NCI-H226 (cell line): ENCODE results near the gene NOSTRIN.
"Not testable (repeated sequence)": the region's sequence is repeated elsewhere in the genome, so short reads cannot be mapped to it uniquely, and the experiment has no call there.

Experiments
- DNase-seq: peaks from one replicate; pipeline ENCODE4 v3.0.0-alpha.2; 2015

The NOSTRIN gene, protein sequence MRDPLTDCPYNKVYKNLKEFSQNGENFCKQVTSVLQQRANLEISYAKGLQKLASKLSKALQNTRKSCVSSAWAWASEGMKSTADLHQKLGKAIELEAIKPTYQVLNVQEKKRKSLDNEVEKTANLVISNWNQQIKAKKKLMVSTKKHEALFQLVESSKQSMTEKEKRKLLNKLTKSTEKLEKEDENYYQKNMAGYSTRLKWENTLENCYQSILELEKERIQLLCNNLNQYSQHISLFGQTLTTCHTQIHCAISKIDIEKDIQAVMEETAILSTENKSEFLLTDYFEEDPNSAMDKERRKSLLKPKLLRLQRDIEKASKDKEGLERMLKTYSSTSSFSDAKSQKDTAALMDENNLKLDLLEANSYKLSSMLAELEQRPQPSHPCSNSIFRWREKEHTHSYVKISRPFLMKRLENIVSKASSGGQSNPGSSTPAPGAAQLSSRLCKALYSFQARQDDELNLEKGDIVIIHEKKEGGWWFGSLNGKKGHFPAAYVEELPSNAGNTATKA

DNA sequence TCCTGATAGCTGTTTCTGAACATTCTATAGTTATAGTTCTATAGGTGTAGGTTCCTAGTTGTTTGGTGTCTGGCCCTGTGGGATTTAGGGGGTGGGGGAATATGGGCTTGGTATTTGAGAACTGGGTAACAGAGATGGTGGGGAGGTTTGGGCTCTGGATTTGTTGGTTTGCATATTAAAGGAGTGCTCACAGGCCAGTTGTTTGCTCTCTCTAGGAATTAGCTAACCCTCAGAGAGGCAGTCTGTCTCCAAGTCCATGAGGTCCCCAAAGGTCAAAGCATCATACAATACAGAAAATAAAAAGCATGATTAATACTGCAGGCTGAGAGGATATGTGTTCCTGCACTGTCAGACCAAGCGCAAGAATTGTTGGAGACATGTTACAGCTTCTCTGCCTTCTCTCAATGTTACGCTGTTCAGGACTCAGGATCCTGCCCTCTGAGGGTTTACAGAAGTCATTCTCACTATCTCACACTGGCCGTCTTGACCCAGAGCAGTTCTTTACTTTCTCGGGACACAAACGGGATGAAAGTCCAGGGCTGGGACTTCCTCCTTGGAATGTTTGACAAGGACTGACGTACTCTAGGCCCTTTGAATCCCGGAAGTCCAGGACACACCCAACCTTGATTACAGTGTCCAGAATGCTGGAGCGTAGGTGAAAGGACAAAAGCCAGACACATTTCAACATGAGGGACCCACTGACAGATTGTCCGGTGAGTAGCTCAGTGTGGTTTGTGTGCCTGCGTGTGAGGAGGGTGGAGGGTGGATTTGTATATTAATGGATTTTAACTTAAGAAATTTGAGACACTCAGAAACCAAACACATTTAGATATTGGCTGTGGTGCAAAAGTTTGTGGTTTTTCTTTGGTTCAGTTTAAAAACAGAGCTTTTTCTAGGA is at the start of gene NOSTRIN:
Gene NOSTRIN (plus strand): TSS at position 677 of the 898 bp plus-strand sequence. CDS start 10 bp downstream, at position 687.
- DNase-seq, result no peak

GRCh38 chr2:168753765-168754329 is 48.6 kb upstream of the NOSTRIN start:
- DNase-seq, result no peak

- DNase-seq, result no peak
Measured at GRCh38 chr2:168757223-168757622, 45.2 kb upstream of the NOSTRIN start.

GRCh38 chr2:168758970-168759820 is 43.2 kb upstream of the NOSTRIN start:
- peak; percentile 36 for DNase-seq

DNA sequence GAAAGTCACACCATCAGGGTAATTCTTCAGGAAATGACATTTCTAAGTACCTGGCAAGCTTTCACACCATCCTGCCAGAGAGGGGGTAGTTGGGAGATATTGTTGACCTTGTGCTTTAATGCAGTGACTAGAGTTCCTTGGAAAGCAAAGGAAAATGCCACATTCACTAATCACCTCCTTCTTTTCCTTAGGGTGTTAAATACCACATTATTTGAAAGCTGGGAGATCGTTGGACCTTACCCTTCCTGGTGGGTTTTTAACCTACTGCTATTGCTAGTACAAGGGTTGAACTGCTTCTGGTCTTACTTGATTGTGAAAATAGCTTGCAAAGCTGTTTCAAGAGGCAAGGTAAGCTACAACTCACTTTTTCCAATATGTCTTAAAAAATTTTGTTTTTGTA is 37.0 kb upstream of the NOSTRIN start:
- no peak for DNase-seq

- DNase-seq, result no peak
Measured at GRCh38 chr2:168766600-168766999, 35.8 kb upstream of the NOSTRIN start.

GRCh38 chr2:168767258-168767657 is 35.2 kb upstream of the NOSTRIN start:
- no peak for DNase-seq

DNA sequence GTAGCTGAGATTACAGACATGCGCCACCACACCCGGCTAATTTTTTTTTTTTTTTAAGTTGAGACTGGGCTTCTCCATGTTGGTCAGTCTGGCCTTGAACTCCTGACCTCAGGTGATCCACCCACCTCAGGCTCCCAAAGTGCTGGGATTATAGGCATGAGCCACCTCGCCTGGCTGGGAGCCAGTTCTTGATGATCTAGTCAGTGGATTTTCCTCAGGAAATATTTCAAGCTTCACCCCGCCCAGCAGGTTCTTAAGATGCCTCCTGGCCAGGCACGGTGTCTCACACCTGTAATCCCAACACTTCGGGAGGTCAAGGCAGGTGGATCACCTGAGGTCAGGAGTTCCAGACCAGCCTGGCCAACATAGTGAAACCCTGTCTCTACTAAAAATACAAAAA is 34.1 kb upstream of the NOSTRIN start:
- not testable (repeated sequence) for DNase-seq

GRCh38 chr2:168770796-168771195 is 31.6 kb upstream of the NOSTRIN start:
- no peak for DNase-seq

DNA sequence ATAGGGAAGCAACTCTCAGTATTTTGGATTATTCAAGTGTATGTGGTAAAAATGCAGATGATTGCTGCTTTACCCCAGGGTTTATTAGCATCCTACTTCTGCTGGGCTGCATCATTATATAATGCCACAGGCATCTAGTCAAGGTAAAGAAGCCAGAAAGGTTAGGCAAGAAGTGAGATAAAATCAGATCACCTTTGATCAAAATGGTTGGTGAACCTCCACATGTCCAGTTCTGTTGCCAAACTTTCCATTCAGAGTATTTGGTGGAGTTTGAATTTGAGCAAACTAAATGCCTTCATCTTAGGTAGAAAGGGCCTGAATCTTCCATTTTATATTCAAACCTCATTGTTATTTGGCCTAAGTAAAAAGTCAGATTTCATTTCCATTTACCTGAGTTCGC is 29.7 kb upstream of the NOSTRIN start:
- no peak for DNase-seq

DNA sequence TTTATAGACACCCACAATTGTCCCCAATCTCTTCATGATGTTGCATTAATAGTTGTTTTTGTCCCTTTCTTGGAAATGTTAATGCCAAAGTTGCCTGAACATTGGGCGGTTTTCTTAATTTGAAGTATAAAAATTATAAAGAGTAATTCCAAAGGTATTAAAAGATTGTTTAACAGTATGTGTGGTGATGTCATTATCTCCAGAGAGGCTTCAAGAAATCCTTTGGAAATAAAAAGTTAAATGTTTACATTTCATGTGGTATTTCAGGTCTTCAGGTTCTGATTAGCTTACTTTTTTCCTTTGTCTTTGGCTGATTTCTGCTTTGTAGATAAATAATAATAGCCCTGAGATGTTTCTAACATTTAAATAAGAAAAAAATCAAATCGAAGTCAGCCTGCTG is 29.3 kb upstream of the NOSTRIN start:
- DNase-seq, result no peak

DNA sequence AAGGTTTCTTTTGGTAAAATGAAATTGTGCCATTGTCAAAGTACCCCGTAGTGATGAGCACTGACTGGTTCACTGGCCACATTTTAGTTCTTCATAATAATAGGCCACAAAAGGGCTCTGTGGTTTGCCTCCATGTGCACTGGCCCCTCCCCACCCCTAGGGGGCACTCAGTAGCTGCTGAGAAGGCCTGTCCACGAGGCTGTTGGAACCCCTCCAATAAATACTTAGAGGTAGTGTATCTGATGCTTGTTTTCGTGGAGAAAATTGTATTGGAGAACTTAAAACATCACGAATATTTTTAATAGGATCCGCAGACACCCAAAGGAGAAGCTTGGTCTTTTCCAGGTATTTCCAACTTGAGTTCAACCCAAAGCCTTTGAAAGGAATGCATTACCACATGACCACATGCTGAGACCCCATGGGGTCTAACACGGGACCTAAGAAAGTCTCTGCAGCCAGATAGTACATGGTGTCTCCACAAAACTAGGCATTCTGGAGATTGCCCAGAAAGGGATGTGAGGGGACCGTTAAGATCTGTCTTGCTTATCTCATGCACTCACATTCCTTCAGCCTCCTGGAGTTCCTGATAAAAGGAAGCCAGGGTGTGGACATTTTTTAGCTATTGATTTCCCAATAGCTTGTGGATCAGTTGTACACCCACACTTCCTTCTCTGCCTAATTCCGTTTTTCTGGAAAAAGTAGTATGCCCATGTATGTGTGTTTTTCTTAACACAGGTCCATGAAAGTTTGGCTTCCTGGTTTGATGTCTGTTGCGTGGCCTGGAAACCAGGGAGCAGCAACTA is 28.5 kb upstream of the NOSTRIN start:
- DNase-seq, result peak; percentile 71

DNA sequence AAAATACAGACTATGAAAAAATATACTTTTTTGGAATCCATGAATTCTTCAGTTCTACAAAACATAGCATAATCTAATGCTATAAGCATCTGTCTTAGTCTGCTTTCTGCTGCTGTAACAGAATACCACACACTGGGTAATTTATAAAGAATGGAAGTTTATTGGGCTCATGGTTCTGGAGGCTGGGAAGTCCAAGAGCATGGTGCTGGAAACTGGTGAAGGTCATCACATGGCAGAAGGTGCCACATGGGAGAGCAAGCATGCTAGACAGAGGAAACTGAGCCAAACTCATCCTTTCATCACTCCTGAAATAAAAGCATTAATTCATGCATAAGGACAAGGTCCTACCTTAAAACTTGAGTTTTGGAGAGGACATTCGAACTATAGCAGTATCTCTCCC is 26.6 kb upstream of the NOSTRIN start:
- DNase-seq, result no peak

DNA sequence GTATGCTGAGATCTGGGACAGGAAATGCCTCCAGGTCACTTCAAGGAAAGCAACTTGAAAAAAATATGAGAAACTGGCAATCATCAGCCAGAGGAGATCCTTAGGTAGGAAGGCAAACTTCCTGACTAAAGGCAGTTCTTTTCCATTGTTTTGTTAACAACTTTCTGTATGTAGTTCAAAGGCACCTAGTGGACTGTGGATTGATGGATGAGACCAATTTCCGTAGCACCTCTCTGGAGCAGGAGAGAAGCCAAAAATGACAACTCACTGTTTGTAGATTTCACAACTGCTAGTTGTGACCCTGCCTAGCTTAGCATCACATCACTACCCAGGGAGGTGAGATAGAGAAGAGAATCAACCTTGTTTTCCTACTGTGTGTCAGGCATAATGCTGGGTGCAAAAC is 21.8 kb upstream of the NOSTRIN start:
- DNase-seq, result peak; percentile 68

GRCh38 chr2:168781191-168781817 is 21.1 kb upstream of the NOSTRIN start:
- peak; percentile 55 for DNase-seq

DNA sequence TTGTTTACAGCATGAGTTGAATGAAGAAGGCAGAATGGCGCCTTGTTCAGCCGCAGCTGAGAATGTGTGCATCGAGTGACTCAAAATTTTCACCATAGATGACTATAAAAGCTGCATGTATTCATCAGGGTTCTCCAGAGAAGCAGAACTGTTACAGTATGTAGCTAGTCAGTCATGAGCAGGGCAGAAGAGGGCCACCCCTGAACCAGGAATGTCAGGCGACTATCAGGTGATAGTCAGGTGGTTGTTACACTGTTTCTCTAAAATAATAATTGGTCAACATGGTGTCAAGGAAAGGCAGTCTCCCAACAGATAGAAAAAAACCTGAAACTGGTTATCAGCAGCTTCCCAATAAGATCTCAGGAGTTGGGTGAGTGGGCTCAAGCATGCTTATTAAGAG is 20.2 kb upstream of the NOSTRIN start:
- no peak for DNase-seq

DNA sequence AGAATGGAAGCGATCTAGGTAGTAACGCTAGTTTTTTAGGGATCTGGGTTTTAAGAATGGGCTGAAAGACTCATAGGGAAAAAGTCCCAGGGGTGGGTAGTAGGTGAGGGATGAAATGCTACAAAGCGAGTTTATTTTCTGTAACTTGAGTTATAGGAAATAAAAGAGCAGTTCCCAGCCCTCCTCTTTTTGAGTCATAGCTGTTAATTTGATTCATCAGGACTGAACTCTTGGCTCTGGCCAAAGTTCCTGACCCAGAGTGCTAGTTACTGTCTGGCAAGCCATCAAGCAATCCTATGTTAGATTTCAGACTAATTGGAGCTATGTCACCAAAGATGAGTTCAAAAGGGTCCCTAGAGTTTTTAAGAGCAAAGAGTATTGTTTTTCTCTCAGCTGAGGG is 17.4 kb upstream of the NOSTRIN start:
- no peak for DNase-seq

GRCh38 chr2:168787098-168787781 is 15.2 kb upstream of the NOSTRIN start:
- DNase-seq, result no peak

DNA sequence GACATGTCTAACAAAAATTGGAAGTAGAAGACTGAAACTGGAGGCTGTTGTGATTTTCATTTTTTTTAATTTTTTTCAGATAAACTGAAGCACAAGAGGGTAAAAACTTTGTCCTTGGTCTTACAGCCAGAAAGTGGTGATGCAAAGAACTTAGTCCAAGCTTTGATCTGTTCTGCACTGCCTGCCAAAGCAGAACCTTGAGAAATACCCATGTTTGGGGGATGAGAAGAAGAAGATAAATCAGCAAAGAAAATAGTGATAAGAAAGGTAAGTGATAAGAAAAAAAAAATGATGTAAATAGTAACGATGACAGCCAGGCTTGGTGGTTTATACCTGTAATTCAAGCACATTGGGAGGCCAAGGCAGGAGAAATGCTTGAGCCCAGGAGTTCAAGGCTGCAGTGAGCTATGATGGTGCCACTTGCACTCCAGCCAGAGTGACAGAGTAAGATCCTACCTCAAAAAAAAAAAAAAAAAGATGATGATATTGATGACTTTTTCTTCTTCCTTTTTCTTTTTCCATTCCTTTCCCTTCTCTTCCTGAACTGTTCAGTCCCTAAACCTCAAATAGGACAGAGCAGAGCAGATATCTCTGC is 14.6 kb upstream of the NOSTRIN start:
- DNase-seq, result no peak

DNA sequence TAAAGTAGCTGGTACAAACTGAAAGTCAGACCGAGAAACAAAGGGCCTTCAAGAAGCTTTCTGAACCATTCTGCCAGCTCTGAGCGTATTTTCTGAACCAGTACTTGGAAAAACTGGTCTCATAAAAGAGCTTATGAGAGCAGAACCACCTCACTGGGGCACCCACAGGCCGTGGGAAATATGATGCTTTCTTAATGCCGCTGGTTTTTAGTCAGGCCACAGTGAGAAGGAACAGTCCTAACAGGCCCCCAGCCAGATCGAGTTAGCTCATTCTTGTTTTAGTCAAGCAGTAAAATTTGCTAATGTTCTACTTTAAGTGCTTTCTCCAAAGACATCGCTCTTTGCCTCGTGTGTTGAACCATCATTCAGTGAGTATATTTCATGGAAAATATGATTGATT is 12.7 kb upstream of the NOSTRIN start:
- no peak for DNase-seq
